ENCODE results near the gene LTO1. TPM values are rescaled to one million over a fixed set of nuclear protein-coding genes. Genes with fewer than 3 reads are reported as not detected.
A peak's percentile ranks its signal among the peaks of the same experiment; 100 is the strongest.

LTO1 gene
- total and polyA plus RNA-seq, 2 of the 13 experiments (the other 11 are each of a cell fraction or from before 2014, with no cell fraction given), result 11.8 to 15.0 TPM

DNA sequence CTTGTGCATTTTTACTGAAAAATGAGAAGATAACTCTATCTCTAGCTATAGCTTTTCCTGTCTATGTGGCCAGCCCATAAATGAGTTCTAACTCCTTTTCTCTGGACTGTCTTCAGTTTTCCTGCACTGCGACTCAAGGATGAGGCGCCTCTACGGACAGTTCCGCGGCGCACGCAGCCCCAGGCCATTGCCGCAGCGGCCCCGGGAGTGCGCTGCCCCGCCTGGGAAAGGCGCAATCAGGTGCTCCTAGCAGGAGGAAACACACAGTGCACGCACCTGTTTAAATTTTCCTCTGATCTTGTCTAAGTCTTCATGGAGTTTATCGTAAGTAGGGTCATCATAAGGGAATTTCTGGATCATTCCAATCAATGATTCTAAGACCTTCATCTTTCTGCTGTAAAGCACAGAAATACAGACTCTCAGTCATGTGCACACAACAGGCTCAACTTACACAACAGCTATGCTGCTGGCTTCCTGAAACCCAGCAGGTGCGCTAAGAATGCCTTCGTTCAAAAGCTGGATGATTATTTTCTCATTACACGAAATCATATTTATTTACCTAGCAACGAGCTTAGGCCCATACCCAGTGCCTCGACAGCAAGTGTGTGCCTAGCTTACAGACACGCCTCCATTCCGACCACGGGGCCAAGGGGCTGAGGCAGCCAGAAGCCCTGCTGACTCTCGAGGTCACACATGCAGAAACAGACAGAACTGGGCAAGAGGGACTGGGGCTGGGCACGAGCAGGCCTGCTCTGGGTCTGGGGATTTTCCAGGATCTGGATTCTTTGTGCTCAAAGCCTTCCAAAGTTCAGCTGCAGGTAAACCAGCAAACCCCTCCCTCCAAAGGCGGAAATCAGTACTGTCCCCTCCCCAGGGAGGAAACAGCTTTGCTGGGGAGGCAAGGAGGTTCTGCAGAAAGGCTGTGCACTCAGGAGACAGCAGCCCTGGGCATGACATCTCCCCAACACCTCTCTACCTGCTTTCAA, 7.2 kb downstream of the LTO1 start (continued):
- TF ChIP-seq, protein P1, sequence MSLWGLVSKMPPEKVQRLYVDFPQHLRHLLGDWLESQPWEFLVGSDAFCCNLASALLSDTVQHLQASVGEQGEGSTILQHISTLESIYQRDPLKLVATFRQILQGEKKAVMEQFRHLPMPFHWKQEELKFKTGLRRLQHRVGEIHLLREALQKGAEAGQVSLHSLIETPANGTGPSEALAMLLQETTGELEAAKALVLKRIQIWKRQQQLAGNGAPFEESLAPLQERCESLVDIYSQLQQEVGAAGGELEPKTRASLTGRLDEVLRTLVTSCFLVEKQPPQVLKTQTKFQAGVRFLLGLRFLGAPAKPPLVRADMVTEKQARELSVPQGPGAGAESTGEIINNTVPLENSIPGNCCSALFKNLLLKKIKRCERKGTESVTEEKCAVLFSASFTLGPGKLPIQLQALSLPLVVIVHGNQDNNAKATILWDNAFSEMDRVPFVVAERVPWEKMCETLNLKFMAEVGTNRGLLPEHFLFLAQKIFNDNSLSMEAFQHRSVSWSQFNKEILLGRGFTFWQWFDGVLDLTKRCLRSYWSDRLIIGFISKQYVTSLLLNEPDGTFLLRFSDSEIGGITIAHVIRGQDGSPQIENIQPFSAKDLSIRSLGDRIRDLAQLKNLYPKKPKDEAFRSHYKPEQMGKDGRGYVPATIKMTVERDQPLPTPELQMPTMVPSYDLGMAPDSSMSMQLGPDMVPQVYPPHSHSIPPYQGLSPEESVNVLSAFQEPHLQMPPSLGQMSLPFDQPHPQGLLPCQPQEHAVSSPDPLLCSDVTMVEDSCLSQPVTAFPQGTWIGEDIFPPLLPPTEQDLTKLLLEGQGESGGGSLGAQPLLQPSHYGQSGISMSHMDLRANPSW (CRISPR knock-in tag; IDR thresholded peaks at IDR 0.05; ENCODE audit: borderline replicate concordance), result peak; percentile 55; the same call in 1 of the 2 replicates
- TF ChIP-seq, protein P2, sequence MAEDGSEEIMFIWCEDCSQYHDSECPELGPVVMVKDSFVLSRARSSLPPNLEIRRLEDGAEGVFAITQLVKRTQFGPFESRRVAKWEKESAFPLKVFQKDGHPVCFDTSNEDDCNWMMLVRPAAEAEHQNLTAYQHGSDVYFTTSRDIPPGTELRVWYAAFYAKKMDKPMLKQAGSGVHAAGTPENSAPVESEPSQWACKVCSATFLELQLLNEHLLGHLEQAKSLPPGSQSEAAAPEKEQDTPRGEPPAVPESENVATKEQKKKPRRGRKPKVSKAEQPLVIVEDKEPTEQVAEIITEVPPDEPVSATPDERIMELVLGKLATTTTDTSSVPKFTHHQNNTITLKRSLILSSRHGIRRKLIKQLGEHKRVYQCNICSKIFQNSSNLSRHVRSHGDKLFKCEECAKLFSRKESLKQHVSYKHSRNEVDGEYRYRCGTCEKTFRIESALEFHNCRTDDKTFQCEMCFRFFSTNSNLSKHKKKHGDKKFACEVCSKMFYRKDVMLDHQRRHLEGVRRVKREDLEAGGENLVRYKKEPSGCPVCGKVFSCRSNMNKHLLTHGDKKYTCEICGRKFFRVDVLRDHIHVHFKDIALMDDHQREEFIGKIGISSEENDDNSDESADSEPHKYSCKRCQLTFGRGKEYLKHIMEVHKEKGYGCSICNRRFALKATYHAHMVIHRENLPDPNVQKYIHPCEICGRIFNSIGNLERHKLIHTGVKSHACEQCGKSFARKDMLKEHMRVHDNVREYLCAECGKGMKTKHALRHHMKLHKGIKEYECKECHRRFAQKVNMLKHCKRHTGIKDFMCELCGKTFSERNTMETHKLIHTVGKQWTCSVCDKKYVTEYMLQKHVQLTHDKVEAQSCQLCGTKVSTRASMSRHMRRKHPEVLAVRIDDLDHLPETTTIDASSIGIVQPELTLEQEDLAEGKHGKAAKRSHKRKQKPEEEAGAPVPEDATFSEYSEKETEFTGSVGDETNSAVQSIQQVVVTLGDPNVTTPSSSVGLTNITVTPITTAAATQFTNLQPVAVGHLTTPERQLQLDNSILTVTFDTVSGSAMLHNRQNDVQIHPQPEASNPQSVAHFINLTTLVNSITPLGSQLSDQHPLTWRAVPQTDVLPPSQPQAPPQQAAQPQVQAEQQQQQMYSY (CRISPR knock-in tag; IDR thresholded peaks at IDR 0.05), result peak; percentile 83
- TF ChIP-seq CCDC6 (CRISPR knock-in tag; IDR thresholded peaks at IDR 0.05) (peak; percentile 95), TOPORS (CRISPR knock-in tag; IDR thresholded peaks at IDR 0.05) (peak; percentile 28; the same call in 1 of the 2 replicates), ZKSCAN8 (CRISPR knock-in tag; IDR thresholded peaks at IDR 0.05; ENCODE audit: borderline replicate concordance) (peak; percentile 88), MIER3 (CRISPR knock-in tag; IDR thresholded peaks at IDR 0.05; ENCODE audit: borderline replicate concordance) (peak; percentile 77; the same call in 1 of the 2 replicates), YY1 (IDR thresholded peaks at IDR 0.05; ENCODE audit: insufficient read depth, insufficient replicate concordance, low read depth, low read length) (peak; percentile 31), ZNF33A (CRISPR knock-in tag; IDR thresholded peaks at IDR 0.05; ENCODE audit: borderline replicate concordance) (0 out of 2 replicates have a peak, but pooled peaks have one; percentile 30), TAF15 (IDR thresholded peaks at IDR 0.05; ENCODE audit: low read depth, low read length, poor library complexity, severe bottlenecking) (no peak)
- TF ChIP-seq, protein P3, sequence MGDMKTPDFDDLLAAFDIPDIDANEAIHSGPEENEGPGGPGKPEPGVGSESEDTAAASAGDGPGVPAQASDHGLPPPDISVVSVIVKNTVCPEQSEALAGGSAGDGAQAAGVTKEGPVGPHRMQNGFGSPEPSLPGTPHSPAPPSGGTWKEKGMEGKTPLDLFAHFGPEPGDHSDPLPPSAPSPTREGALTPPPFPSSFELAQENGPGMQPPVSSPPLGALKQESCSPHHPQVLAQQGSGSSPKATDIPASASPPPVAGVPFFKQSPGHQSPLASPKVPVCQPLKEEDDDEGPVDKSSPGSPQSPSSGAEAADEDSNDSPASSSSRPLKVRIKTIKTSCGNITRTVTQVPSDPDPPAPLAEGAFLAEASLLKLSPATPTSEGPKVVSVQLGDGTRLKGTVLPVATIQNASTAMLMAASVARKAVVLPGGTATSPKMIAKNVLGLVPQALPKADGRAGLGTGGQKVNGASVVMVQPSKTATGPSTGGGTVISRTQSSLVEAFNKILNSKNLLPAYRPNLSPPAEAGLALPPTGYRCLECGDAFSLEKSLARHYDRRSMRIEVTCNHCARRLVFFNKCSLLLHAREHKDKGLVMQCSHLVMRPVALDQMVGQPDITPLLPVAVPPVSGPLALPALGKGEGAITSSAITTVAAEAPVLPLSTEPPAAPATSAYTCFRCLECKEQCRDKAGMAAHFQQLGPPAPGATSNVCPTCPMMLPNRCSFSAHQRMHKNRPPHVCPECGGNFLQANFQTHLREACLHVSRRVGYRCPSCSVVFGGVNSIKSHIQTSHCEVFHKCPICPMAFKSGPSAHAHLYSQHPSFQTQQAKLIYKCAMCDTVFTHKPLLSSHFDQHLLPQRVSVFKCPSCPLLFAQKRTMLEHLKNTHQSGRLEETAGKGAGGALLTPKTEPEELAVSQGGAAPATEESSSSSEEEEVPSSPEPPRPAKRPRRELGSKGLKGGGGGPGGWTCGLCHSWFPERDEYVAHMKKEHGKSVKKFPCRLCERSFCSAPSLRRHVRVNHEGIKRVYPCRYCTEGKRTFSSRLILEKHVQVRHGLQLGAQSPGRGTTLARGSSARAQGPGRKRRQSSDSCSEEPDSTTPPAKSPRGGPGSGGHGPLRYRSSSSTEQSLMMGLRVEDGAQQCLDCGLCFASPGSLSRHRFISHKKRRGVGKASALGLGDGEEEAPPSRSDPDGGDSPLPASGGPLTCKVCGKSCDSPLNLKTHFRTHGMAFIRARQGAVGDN (CRISPR knock-in tag; IDR thresholded peaks at IDR 0.05), result peak; percentile 100
- TF ChIP-seq, protein P4, sequence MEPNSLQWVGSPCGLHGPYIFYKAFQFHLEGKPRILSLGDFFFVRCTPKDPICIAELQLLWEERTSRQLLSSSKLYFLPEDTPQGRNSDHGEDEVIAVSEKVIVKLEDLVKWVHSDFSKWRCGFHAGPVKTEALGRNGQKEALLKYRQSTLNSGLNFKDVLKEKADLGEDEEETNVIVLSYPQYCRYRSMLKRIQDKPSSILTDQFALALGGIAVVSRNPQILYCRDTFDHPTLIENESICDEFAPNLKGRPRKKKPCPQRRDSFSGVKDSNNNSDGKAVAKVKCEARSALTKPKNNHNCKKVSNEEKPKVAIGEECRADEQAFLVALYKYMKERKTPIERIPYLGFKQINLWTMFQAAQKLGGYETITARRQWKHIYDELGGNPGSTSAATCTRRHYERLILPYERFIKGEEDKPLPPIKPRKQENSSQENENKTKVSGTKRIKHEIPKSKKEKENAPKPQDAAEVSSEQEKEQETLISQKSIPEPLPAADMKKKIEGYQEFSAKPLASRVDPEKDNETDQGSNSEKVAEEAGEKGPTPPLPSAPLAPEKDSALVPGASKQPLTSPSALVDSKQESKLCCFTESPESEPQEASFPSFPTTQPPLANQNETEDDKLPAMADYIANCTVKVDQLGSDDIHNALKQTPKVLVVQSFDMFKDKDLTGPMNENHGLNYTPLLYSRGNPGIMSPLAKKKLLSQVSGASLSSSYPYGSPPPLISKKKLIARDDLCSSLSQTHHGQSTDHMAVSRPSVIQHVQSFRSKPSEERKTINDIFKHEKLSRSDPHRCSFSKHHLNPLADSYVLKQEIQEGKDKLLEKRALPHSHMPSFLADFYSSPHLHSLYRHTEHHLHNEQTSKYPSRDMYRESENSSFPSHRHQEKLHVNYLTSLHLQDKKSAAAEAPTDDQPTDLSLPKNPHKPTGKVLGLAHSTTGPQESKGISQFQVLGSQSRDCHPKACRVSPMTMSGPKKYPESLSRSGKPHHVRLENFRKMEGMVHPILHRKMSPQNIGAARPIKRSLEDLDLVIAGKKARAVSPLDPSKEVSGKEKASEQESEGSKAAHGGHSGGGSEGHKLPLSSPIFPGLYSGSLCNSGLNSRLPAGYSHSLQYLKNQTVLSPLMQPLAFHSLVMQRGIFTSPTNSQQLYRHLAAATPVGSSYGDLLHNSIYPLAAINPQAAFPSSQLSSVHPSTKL (CRISPR knock-in tag; IDR thresholded peaks at IDR 0.05), result peak; percentile 85

All from HepG2 (cell line).